Natural killer cell treated with Interleukin-12 subunit alpha and Interleukin-12 subunit beta and Interleukin-15 and Interleukin-18, amount 100 ng/mL, for 72 hours (primary cell): ENCODE data around the gene ARFGEF3. TPM values are rescaled to one million over a fixed set of nuclear protein-coding genes. Genes with fewer than 3 reads are reported as not detected.
A peak's percentile ranks its signal among the peaks of the same experiment; 100 is the strongest.
"Not testable (repeated sequence)": the region's sequence is repeated elsewhere in the genome, so short reads cannot be mapped to it uniquely, and the experiment has no call there.

Source experiments
- ATAC-seq, 2 donors: fragments of 150-1000 bp; cut with Tn5 transposase in 1 of 2; sonication (Bioruptor Pico), chemical (Tn5 transposase) in 1 of 2; 2 replicates each; pipeline ENCODE4 v1.10.0; 2021
- DNase-seq: peaks from one replicate; pipeline ENCODE4 v3.0.0; 2022; ENCODE audit warnings: low spot score
- H3K27ac Mint-ChIP-seq, 2 donors: 1 replicate in 1 of 2; 2 replicates in 1 of 2; pipeline ENCODE4 v1.8.0; 2022; ENCODE audit warnings: mixed read lengths in 2 of 2, mild to moderate bottlenecking in 1 of 2, moderate library complexity in 1 of 2
- H3K27me3 Mint-ChIP-seq, 2 donors: 1 replicate in 1 of 2; 2 replicates in 1 of 2; pipeline ENCODE4 v1.8.0; 2022; ENCODE audit warnings: mixed read lengths in 2 of 2
- H3K36me3 Mint-ChIP-seq: one replicate; pipeline ENCODE4 v1.8.0; 2022; ENCODE audit warnings: mixed read lengths
- H3K4me1 Mint-ChIP-seq, 2 donors: 1 replicate in 1 of 2; 2 replicates in 1 of 2; pipeline ENCODE4 v1.8.0; 2022; ENCODE audit warnings: low read depth in 2 of 2, mixed read lengths in 2 of 2, mild to moderate bottlenecking in 1 of 2
- H3K4me3 Mint-ChIP-seq: one replicate; pipeline ENCODE4 v1.8.0; 2022; ENCODE audit warnings: mixed read lengths
- H3K9me3 Mint-ChIP-seq: 2 replicates; pipeline ENCODE4 v1.8.0; 2022; ENCODE audit warnings: mixed read lengths
- total RNA-seq, 2 donors: library from RNA; stranded (reverse); gene quantifications; one replicate each; pipeline ENCODE4 v1.2.3, GENCODE V29; 2022

Gene ARFGEF3
- total RNA-seq, 2 donors from 2014 or later: 0.25 to 0.45 TPM

DNA sequence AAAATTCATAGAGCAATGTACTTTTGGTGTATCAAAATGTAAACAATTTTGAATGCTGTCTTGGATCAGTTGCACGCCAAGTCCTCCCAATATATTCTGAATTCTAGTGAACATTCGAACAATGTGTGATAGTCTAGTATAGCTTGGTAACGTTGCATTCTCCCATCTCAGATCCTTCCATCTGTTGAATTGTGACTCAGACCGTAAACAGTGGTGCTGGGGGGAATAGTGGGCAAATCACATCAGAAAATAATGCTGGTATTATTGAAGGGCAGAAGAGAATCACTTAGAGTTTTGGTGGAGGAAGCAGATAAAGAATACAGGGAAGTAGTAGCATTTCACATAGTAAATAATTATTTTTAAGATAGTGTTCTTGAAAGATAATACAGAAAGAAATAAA, 102.2 kb downstream of the ARFGEF3 start:
- no peaks in the 10 kb centered on the region for H3K36me3 Mint-ChIP-seq
- H3K9me3 Mint-ChIP-seq: no peaks in the 10 kb centered on the region
- no peaks in the 10 kb centered on the region for H3K4me1 Mint-ChIP-seq
- no peak overlapping the region for H3K27ac Mint-ChIP-seq
- DNase-seq (no peak), ATAC-seq (no peak)
- no peak overlapping the region for H3K4me3 Mint-ChIP-seq
- peaks cover 7 to 23% of the 10 kb centered on the region in 2 donors for H3K27me3 Mint-ChIP-seq

DNA sequence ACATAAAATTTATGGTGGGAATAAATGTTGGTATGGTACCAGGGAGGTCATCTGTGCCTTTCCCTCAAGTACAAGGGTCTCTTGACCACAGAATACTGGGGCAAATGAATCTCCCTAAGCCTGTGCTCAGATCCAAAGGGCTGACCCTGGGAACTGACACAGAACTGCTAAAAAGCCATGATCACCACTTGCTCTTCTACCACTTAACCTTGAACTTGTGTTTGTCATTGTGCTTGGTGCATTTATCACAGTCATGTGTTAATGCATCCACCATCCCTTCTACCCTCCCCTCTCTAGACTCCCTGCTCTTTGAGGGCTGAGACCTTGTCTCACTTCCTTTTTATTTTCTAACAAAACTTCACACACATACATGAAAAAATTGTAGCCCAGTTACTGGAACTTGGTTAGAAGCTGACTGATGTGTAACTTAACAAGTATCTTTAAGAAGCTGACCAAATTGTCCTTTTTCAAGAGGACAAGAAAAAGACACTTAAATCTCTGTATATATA, 102.7 kb downstream of the ARFGEF3 start:
- Mint-ChIP-seq H3K27me3 (peaks cover 5 to 23% of the 10 kb centered on the region in 2 donors), H3K9me3 (no peaks in the 10 kb centered on the region), H3K27ac (no peak overlapping the region), H3K36me3 (no peaks in the 10 kb centered on the region), H3K4me1 (no peaks in the 10 kb centered on the region), H3K4me3 (no peak overlapping the region)
- DNase-seq (no peak), ATAC-seq (no peak)

DNA sequence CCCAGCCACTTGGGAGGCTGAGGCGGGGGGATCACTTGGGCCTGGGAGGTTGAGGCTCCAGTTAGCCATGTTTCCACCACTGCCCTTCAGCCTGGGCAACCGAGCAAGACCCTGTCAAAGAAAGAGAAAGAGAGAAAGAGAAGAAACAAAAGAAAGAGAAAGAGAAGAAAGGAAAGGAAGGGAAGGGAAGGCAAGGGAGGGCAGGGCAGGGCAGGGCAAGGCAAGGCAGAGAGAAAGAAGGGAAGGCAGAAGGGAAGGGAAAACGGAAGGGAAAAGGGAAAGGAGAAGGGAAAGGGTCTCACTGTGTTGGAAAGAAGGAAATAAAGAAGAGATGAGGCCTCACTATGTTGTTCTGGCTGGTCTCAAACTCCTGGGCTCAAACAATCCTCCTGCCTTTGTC, 104.4 kb downstream of the ARFGEF3 start:
- Mint-ChIP-seq H3K36me3 (no peaks in the 10 kb centered on the region), H3K4me3 (no peak overlapping the region), H3K27ac (no peak overlapping the region), H3K4me1 (no peaks in the 10 kb centered on the region), H3K9me3 (no peaks in the 10 kb centered on the region), H3K27me3 (peaks cover 5 to 23% of the 10 kb centered on the region in 2 donors)
- ATAC-seq (no peak), DNase-seq (no peak)

DNA sequence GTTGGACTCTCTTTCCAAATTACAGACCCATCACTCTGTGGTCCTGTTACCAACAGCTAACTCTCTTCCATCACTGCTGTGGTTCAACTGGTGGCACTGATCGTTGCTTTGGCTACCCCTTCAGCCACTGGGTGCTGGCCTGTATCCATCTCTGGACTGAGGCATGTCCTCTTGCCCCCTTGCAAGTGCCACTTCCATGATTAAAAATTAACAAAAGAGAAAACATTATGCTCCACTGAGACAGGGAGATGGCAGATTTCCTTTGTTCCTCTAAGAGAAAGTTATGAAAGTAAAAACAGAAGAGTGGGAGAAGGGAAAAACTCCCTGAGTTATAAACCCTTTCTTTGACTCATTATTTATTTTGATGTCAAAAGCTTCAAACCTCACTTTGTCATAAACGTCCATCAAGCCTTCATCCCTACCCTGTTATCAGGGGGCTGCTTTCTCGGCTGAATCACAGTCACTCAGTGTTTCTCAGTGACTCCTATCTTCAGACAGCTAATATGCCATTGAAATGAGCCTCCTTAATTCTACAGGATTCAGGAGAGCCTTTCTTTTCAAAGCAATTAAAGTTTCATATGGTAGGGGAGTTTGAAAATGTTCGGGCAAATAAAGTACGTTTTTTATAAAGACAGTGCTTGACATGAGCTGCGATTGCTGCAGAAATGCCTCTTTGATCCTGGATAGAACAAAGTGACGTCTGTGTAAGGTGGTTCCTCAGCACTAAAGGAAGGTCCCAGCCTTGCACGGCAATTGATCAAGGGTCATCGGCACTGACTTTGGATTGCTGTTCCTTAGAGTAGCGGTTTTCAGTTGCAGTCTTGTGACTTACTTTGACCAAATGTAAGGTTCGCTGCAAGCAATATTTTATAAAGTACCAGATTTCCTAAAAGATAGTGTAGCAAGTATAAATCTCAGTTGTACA, 106.5 kb downstream of the ARFGEF3 start:
- Mint-ChIP-seq H3K9me3 (no peaks in the 10 kb centered on the region), H3K36me3 (no peaks in the 10 kb centered on the region), H3K4me1 (no peaks in the 10 kb centered on the region), H3K4me3 (no peak overlapping the region), H3K27me3 (peaks cover 5 to 23% of the 10 kb centered on the region in 2 donors), H3K27ac (no peak overlapping the region)
- no peak for DNase-seq
- no peak for ATAC-seq

DNA sequence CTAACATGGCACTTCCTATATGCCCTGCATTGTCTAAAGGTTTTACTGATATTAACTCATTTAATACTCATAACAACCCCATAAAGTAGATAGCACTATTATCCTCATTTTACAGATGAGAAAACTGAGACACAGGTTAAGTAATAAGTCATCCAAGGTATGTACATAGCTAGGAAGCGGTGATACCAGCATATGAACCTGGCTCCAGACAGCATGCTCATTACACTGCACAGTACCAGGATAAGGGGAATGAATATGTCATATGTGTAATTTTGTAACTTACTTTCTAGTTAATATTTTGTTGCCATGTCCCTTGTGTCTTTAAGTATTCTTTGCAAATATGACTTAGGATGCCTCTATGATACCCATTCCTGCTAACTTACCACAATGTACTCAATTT, 109.7 kb downstream of the ARFGEF3 start:
- no peak overlapping the region for H3K4me3 Mint-ChIP-seq
- H3K36me3 Mint-ChIP-seq: no peaks in the 10 kb centered on the region
- H3K27ac Mint-ChIP-seq: no peak overlapping the region
- ATAC-seq (no peak), DNase-seq (no peak)
- no peaks in the 10 kb centered on the region for H3K9me3 Mint-ChIP-seq
- peaks cover 5 to 7% of the 10 kb centered on the region in 2 donors for H3K27me3 Mint-ChIP-seq
- no peaks in the 10 kb centered on the region for H3K4me1 Mint-ChIP-seq

DNA sequence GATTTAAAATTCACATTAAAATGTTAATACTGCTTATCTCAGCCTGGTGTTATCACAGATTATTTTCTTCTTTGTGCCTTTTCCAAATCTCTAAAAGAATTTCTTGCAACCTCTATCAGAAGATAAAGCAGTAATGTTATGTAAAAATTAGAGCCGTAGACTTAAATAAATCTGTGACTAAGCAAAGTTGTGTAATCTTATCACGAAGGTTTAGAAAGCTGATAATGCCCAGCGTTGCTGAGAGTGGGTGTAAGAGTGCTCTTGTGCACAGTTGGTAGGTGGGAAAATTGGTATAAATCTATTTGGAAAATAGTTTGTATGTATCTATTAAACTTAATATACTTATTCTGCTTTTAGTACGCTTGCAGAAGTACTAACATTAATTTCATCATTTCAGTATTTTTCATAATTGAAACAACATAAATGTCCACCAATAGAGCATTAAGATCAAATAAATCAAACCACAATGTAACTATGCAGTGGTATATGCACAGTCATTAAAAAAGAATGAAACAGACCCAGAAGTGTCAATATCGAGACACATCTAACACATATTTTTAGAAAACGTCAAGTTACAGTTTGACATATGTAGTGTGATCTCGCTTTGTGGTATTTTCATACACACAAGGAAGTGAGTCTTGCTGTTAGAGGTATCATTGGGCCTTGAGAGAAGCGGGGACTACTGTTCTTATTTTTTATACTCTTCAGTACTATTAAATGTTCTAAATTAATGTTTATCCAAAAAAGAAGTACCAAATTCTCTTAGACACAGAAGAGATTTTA, 111.0 kb downstream of the ARFGEF3 start:
- Mint-ChIP-seq H3K9me3 (no peaks in the 10 kb centered on the region), H3K4me1 (no peaks in the 10 kb centered on the region), H3K36me3 (no peaks in the 10 kb centered on the region), H3K4me3 (no peak overlapping the region), H3K27me3 (peaks cover 5 to 7% of the 10 kb centered on the region in 2 donors), H3K27ac (no peak overlapping the region)
- ATAC-seq (no peak), DNase-seq (no peak)

DNA sequence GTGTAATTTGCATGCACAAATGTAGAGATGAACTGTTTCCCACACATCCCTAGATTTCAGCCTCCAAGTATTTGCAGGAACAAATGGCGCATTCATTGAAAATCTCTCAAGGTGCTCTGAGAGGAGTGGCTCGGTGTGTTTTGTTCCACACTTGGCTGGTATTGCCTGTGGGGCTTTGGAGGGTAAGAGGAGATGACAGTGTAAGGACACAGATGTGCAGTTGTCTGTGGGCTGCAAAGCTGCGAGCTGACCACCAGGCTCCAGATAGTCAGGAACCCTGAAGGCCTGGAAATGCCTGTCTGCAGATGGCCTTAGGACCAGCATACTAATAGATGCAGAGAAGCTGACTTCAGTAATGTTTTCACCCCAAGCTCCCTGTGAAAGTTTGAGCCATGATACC, 114.2 kb downstream of the ARFGEF3 start:
- no peaks in the 10 kb centered on the region for H3K27me3 Mint-ChIP-seq
- no peaks in the 10 kb centered on the region for H3K9me3 Mint-ChIP-seq
- no peaks in the 10 kb centered on the region for H3K4me1 Mint-ChIP-seq
- ATAC-seq (no peak), DNase-seq (no peak)
- no peak overlapping the region for H3K4me3 Mint-ChIP-seq
- no peaks in the 10 kb centered on the region for H3K36me3 Mint-ChIP-seq
- no peak overlapping the region for H3K27ac Mint-ChIP-seq

DNA sequence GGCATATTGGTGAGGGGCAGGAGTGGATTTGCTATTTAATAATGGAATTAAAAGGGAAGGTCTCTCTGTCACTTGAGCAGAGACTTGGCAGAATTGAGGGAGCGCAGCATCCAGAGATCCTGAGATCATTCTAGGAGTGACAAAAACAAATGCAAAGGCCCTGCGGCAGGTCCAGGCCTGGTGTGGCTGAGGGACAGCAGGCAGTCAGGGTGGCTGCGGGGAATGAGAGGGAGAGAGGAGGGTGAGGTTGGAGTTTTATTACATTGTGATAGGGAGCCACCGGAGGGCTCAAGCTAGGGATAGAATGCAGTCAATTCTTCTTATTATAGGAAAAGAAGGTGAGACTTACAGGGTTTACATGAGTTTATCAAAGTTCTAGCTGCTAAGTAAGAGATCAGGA, 116.1 kb downstream of the ARFGEF3 start:
- ATAC-seq: no peak
- Mint-ChIP-seq H3K9me3 (no peaks in the 10 kb centered on the region), H3K27ac (no peak overlapping the region), H3K27me3 (no peaks in the 10 kb centered on the region), H3K4me1 (no peaks in the 10 kb centered on the region), H3K4me3 (no peak overlapping the region), H3K36me3 (no peaks in the 10 kb centered on the region)
- DNase-seq: no peak

DNA sequence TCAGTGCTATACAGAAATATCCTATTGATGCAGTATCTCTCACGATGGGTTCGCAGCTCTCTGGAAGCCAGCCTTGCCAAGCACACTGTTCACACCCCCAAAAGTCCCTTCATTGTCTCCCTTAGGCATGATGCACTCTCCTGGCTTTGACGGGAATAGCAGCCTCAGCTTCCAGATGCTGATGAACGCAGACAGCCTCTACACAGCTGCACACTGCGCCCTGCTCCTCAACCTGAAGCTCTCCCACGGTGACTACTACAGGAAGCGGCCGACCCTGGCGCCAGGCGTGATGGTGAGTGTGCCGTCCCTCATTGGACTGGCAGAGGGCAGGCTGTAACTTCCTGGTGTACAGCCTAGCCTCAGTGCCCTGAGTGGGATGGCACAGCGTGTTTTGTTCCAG, 116.6 kb downstream of the ARFGEF3 start:
- no peak overlapping the region for H3K27ac Mint-ChIP-seq
- ATAC-seq (peak; percentile 10 to 20), DNase-seq (no peak)
- H3K27me3 Mint-ChIP-seq: no peaks in the 10 kb centered on the region
- H3K4me3 Mint-ChIP-seq: no peak overlapping the region
- H3K36me3 Mint-ChIP-seq: no peaks in the 10 kb centered on the region
- no peaks in the 10 kb centered on the region for H3K9me3 Mint-ChIP-seq
- no peaks in the 10 kb centered on the region for H3K4me1 Mint-ChIP-seq

DNA sequence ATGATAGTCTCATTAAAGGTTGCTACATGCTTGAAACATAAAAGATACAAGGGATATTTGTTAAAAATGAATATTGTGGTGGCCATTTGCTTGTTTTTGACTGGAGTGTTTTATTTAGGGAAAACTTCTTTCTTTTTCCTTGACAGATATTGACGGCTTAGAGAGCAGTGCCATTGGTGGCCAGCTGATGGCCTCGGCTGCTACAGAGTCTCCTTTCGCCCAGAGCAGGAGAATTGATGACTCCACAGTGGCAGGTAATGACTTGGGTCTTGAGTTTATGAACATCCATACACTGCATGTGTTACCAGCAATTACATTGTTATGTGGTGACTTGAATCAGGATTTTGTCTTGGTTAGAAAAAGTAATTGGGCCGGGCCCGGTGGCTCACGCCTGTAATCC, 124.1 kb downstream of the ARFGEF3 start:
- H3K27ac Mint-ChIP-seq: no peak overlapping the region
- no peak for DNase-seq
- H3K4me3 Mint-ChIP-seq: no peak overlapping the region
- H3K4me1 Mint-ChIP-seq: peaks cover 0 to 2% of the 10 kb centered on the region in 2 donors
- no peaks in the 10 kb centered on the region for H3K9me3 Mint-ChIP-seq
- no peak for ATAC-seq
- peaks cover 0 to 2% of the 10 kb centered on the region in 2 donors for H3K27me3 Mint-ChIP-seq
- H3K36me3 Mint-ChIP-seq: no peaks in the 10 kb centered on the region

DNA sequence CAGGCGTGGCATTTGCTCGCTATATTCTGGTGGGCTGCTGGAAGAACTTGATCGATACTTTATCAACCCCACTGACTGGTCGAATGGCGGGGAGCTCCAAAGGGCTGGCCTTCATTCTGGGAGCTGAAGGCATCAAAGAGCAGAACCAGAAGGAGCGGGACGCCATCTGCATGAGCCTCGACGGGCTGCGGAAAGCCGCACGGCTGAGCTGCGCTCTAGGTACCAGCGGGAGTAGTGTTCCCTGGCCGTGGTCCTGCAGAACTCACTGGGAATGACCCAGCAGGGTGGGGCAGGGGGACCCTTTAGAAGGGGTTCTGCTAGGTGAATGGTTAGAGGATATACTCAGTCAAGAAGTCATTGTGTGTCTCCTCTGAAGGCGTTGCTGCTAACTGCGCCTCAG, 125.0 kb downstream of the ARFGEF3 start:
- DNase-seq (no peak), ATAC-seq (peak in 1 of 2 donors; percentile 15)
- Mint-ChIP-seq H3K4me3 (no peak overlapping the region), H3K27ac (no peak overlapping the region), H3K9me3 (no peaks in the 10 kb centered on the region), H3K4me1 (peaks cover 0 to 2% of the 10 kb centered on the region in 2 donors), H3K27me3 (peaks cover 0 to 2% of the 10 kb centered on the region in 2 donors), H3K36me3 (no peaks in the 10 kb centered on the region)

DNA sequence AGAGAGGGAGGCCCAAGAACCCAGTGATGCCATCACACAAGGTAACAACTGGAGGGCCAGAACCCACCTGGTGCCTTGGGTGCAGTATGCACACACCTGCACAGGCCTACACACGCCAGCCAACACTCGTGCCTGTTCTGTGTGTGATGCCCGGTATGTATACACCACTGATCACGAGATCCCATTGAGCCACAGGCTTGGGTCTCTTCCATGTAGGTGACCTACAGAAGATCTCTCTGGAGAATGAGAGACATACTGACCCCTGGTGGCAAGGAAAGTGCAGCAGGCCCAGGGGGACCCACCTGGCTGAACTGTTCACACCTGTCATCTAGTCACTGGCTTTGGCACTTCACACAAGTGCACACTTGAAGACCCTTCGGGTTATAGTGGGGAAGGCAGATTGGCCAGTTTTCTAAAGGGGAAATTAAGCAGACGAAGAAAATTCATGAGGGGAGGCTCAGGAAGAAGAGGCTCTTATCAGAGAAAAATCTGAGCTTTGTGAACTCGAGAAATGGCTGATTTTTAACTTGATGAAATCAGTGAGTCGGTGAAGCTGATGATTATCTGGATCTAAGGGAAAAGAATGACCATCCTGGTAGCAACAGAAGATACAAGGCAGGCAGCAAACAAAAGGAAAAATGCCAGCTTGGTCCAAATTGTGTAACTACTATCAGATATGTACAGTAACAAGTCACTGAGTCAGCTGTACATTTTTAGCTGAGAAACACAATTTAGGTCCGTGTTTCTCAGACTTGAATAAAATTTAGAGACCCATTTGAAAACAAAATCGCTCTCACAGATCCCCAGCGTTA, 125.6 kb downstream of the ARFGEF3 start:
- peaks cover 0 to 2% of the 10 kb centered on the region in 2 donors for H3K27me3 Mint-ChIP-seq
- no peak overlapping the region for H3K27ac Mint-ChIP-seq
- peak in 1 of 2 donors; percentile 26 for ATAC-seq

DNA sequence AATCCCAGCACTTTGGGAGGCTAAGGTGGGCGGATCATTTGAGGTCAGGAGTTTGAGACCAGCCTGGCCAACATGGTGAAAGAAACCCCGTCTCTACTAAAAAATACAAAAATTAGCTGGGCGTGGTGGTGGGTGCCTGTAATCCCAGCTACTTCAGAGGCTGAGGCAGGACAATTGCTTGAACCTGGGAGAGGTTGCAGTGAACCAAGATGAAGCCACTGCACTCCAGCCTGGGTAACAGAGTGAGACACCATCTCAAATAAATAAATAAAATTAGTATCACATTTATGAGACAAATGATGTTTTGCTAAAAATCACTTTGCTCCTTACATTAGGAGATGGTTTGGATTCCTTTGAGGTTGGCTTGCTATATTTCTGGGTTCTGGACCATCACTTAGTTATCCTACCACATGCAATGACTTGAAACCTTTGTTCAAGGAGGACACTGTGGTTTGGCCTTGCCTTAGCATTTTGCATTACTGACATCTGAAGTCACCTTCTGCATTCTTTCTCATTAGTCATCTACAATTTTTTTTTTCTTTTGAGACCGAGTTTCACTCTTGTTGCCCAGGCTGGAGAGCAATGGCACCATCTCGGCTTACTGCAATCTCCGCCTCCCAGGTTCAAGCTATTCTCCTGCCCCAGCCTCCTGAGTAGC, 126.8 kb downstream of the ARFGEF3 start:
- not testable (repeated sequence) for H3K4me1 Mint-ChIP-seq, DNase-seq, H3K9me3 Mint-ChIP-seq, H3K27ac Mint-ChIP-seq, H3K4me3 Mint-ChIP-seq, H3K36me3 Mint-ChIP-seq, ATAC-seq, H3K27me3 Mint-ChIP-seq

More for the DNA sequence above, 125.6 kb downstream of the ARFGEF3 start:
- no peak for DNase-seq
- peaks cover 0 to 2% of the 10 kb centered on the region in 2 donors for H3K4me1 Mint-ChIP-seq
- H3K36me3 Mint-ChIP-seq: no peaks in the 10 kb centered on the region
- H3K9me3 Mint-ChIP-seq: no peaks in the 10 kb centered on the region
- no peak overlapping the region for H3K4me3 Mint-ChIP-seq
